Muscle layer of colon (tissue), 2 donors: Measurements from ENCODE around the gene ING5.
A peak's percentile ranks its signal among the peaks of the same experiment; 100 is the strongest.

Experiments
- H3K27ac ChIP-seq: one replicate; pipeline ENCODE4 v1.7.0; 2013; ENCODE audit warnings: low read depth, mild to moderate bottlenecking, low read length, moderate library complexity
- H3K27me3 ChIP-seq, 2 donors: one replicate each; pipeline ENCODE4 v1.7.0; 2013; ENCODE audit warnings: low read length in 2 of 2, mild to moderate bottlenecking in 2 of 2; ENCODE audit not compliant: insufficient read depth in 2 of 2, control insufficient read depth in 1 of 2
- H3K36me3 ChIP-seq: one replicate; pipeline ENCODE4 v1.7.0; 2013; ENCODE audit warnings: mild to moderate bottlenecking, low read length; ENCODE audit not compliant: insufficient read depth
- H3K4me1 ChIP-seq: one replicate; pipeline ENCODE4 v1.7.0; 2013; ENCODE audit warnings: mild to moderate bottlenecking, low read length; ENCODE audit not compliant: insufficient read depth
- H3K4me3 ChIP-seq, 2 donors: one replicate each; pipeline ENCODE4 v1.7.0; 2013; ENCODE audit warnings: low read length in 2 of 2, low read depth in 1 of 2, mild to moderate bottlenecking in 1 of 2, moderate library complexity in 1 of 2
- H3K9ac ChIP-seq: one replicate; pipeline ENCODE4 v1.7.0; 2013; ENCODE audit warnings: low read length
- H3K9me3 ChIP-seq: one replicate; pipeline ENCODE4 v1.7.0; 2013; ENCODE audit warnings: mild to moderate bottlenecking, low read length
- donor health status: abdominal sarcoma.
- donor health status: Adenocarcinoma of cecum.

ING5 gene

DNA sequence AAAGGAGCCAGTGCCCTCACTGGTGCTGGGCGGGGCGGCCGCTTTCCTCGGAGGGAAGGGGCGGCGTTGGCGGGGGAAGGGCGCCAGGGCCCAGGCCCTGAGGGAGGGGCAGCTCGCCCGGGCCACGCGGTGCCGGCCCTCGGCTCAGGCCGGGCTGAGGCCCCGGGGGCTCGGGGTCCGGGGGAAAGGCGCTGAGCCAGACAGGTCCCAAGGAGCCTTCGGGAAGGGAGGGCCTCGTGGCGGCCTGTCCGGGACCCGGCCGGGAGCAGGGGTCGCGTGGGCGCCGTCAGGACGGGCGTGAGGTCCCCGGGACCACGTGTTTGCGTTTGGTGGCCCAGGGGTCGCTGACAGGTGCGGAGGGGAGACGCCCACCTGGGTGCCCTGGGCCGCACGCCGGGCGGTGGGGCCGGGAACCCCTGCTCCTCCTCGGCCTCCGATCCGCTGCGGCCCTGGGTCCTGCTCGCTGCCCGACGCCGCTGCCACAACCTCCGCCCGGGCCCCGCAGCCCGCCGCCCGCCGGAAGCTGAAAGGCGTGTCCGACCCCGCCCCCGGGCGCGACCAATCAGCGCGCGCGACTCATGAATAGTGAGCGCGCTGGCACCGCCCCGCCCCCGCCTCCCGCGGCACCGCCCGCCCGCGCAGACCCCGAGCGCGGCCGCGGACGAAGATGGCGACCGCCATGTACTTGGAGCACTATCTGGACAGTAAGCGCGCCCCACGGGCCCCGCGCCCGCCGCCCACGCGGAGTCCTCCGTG, at the start of gene ING5:
Gene ING5, plus strand, starts transcription at position 641 of the 756 bp plus-strand sequence. Its CDS starts 27 bp downstream, at position 668.
- peak within 1 kb of the TSS; percentile 68 for H3K27ac ChIP-seq
- no peaks in the 10 kb centered on the region for H3K27me3 ChIP-seq
- peaks cover 8% of the 10 kb centered on the region for H3K4me1 ChIP-seq
- peak within 1 kb of the TSS; percentile 64 to 89 for H3K4me3 ChIP-seq
- peak within 1 kb of the TSS; percentile 29 for H3K9ac ChIP-seq
- H3K36me3 ChIP-seq: peaks cover 7% of the 10 kb centered on the region
- H3K9me3 ChIP-seq: no peaks in the 10 kb centered on the region

DNA sequence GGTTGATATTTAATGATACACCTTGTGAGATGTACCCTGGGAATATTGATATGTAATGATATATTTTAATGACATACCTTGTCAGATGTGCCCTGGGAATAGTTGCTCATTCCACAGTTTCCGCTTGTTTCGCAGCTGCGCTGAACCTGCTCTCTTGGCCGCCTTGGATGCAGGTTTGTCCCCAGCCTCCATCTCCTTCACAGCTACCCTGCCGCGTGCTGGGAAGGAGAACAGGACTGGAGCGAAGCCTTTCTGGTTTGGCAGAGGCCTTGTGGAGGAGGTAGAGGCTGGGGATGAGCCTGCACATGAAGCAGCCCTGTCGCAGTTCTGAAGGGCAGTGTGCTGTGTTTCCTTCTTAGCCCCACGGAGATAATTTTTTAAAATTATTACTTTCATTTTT, 49.7 kb upstream of the ING5 start:
- Histone ChIP-seq H3K27me3 (no peaks in the 10 kb centered on the region), H3K9me3 (no peaks in the 10 kb centered on the region), H3K27ac (no peak overlapping the region), H3K4me1 (peaks cover 10% of the 10 kb centered on the region), H3K4me3 (no peak overlapping the region), H3K36me3 (peaks cover 36% of the 10 kb centered on the region), H3K9ac (no peak overlapping the region)

DNA sequence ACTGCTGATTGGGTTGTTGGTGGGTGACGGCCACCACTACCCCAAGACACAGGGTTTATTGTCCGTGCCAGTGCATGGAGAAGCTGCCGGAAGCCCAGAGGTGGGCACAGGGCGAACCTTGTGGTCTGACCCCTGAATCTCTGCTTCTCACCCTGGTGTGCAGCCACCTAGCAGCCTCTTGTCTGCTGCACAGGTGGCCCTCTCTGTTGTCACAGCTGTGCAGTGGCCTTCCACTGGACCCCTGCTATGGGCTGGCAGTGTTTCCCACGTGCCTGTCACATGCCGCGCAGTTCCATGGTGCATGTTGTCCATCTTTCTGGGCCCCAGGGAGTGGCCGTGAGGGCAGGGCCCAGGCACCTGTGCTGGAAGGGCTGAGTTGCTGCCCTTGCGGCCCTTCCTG, 49.1 kb upstream of the ING5 start:
- Histone ChIP-seq H3K9me3 (no peaks in the 10 kb centered on the region), H3K27me3 (no peaks in the 10 kb centered on the region), H3K27ac (no peak overlapping the region), H3K9ac (no peak overlapping the region), H3K36me3 (peaks cover 38% of the 10 kb centered on the region), H3K4me3 (no peak overlapping the region), H3K4me1 (peaks cover 5% of the 10 kb centered on the region)

DNA sequence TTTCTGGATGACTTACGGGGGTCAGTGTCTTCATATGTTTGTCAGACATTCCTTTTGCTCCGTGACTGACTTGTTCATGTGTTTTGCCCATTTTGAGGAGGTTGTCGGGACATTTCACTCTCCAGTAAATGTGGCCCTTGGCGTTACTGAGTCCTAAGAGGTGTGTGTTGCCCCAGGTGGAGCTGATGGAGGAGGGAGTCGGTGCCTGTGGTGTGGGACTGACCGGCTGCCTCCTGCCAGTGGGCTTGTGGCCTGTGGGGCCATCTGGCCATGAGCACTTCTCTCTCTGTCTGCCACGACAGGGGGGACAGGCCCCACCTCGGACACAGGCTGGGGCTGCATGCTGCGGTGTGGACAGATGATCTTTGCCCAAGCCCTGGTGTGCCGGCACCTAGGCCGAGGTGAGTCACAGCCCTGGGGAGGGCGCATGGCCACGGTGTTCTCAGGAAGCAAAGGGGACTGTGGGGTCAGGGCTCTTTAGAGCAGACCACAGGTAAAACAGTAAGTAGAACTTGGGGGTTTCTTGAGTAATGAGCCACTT, 48.6 kb upstream of the ING5 start:
- Histone ChIP-seq H3K9ac (no peak overlapping the region), H3K27ac (no peak overlapping the region), H3K4me3 (no peak overlapping the region), H3K4me1 (peaks cover 5% of the 10 kb centered on the region), H3K36me3 (peaks cover 42% of the 10 kb centered on the region), H3K9me3 (no peaks in the 10 kb centered on the region), H3K27me3 (no peaks in the 10 kb centered on the region)

DNA sequence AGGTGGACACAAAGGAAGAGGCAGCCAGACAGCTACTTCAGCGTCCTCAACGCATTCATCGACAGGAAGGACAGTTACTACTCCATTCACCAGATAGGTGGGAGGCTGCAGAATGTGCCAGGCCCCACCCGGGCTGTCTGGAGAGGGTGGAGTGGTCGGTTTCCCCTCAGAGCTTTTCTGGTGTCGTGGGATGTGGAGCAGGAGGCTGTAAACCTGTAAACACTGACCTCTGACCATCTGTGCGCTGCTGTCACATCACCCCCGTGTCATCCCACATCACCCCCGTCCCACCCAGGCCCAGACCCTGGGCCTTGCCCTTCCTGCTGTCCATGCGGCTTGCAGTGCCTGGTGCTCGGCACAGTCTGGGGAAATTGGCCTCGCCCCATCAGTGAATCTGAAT, 47.3 kb upstream of the ING5 start:
- Histone ChIP-seq H3K9ac (no peak overlapping the region), H3K27me3 (no peaks in the 10 kb centered on the region), H3K9me3 (no peaks in the 10 kb centered on the region), H3K27ac (no peak overlapping the region), H3K4me1 (no peaks in the 10 kb centered on the region), H3K4me3 (no peak overlapping the region), H3K36me3 (peaks cover 51% of the 10 kb centered on the region)

DNA sequence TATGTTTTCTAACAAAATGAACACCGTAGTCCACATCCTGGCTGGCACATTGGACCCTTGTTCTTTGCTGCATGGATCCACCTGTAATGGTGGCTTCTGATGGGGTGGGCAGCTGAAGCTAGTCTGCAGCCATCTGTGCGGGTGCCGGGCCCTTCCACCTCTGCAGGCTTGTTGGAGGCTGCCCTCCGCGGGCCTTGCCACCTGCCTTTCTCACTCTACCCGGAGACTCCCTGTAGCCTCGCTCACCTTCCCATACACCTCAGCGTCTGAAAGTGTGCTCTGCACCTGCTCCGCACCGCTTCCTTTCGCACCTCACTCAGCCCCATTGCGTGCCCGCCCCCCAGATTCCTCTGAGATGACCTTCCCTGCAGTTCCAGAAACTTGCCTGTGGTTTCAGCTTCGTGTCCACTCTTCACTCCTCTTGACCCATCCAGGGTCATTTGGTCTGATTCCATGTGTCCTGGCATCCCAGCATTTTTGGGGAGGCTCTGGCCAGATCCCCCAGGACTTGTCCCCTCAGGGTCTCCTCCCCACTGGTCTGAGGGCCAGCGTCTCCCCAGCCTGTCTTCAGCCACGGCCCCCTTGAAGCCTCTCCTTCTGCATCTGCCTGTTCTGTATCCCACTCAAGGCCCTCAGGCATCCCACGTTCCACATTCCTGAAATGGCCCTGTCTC, 46.2 kb upstream of the ING5 start:
- Histone ChIP-seq H3K36me3 (peaks cover 58% of the 10 kb centered on the region), H3K9me3 (no peaks in the 10 kb centered on the region), H3K4me1 (no peaks in the 10 kb centered on the region), H3K9ac (no peak overlapping the region), H3K27me3 (no peaks in the 10 kb centered on the region), H3K27ac (no peak overlapping the region), H3K4me3 (no peak overlapping the region)

DNA sequence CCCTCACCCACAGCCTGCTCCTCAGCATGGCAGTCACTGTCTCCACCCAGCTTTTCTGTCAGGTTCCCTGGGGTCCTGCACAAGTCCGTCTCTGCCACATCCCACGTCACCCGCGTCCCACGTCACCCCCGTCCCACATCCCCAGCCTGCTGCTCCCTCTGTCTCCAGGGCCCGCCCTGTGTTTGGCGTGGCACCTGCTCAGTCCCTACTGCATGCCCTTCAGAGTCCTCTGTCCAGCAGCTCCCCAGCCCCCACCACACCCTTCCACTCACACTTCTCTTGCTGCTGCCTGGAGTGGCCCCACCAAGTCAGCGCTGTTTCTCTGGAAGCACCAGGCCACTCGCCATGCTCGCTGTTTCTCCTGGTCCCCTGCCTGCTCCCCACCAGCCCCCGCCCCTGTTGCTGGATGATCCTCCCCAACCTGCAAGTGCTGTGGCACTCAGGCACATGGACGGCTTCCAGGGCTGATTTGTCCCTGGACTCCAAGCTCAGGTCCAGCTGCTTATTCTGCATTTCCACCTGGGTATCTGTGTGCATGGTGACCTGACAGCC, 45.6 kb upstream of the ING5 start:
- H3K36me3 ChIP-seq: peaks cover 64% of the 10 kb centered on the region
- no peak overlapping the region for H3K9ac ChIP-seq
- no peaks in the 10 kb centered on the region for H3K4me1 ChIP-seq
- H3K9me3 ChIP-seq: no peaks in the 10 kb centered on the region
- no peaks in the 10 kb centered on the region for H3K27me3 ChIP-seq
- H3K4me3 ChIP-seq: no peak overlapping the region
- H3K27ac ChIP-seq: no peak overlapping the region

DNA sequence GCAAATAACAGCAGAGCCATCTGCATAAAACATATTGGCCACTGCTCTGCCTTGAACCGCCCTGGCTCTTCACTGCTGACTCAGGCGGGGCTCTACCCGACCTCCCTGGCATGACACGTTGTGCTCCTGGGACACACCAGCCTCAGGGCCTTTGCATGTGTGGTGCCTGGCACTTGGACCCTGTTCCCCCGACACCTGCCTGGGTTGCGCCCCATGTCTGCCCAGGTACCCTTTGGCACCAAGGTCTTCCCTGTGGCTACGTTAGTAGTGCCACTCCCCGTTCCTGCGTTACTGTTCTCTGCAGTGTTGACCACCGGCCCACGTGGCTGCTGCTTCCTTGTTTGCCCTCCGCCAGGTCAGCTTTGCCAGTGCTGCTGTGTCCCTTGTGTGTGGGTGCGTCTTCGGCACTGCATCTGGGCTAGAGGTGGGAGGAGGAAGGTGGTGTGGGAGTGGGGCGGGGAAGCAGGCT, 44.0 kb upstream of the ING5 start:
- Histone ChIP-seq H3K4me1 (no peaks in the 10 kb centered on the region), H3K27me3 (no peaks in the 10 kb centered on the region), H3K36me3 (peaks cover 70% of the 10 kb centered on the region), H3K27ac (no peak overlapping the region), H3K9me3 (no peaks in the 10 kb centered on the region), H3K9ac (no peak overlapping the region), H3K4me3 (no peak overlapping the region)

DNA sequence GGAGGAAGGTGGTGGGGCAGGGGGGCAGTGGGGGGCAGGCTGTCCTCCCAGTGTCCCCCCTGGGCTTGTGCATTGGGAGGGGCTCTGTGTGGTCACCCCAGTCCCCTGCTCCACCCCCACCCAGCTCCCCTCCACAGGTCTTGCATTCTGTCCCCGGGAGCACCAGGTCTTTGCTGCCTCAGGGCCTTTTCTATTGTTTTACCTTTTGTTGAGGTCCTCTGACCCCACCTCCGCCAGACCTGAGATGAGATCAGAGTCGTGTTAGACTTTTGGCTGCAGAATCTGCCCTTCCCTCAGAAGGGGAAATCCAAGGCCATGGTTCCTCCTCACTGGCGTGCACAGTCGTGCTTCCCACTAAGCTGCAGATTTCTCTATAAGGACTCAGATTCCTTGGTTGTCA, 43.5 kb upstream of the ING5 start:
- Histone ChIP-seq H3K27ac (no peak overlapping the region), H3K9ac (no peak overlapping the region), H3K27me3 (no peaks in the 10 kb centered on the region), H3K36me3 (peaks cover 66% of the 10 kb centered on the region), H3K9me3 (no peaks in the 10 kb centered on the region), H3K4me1 (no peaks in the 10 kb centered on the region), H3K4me3 (no peak overlapping the region)

DNA sequence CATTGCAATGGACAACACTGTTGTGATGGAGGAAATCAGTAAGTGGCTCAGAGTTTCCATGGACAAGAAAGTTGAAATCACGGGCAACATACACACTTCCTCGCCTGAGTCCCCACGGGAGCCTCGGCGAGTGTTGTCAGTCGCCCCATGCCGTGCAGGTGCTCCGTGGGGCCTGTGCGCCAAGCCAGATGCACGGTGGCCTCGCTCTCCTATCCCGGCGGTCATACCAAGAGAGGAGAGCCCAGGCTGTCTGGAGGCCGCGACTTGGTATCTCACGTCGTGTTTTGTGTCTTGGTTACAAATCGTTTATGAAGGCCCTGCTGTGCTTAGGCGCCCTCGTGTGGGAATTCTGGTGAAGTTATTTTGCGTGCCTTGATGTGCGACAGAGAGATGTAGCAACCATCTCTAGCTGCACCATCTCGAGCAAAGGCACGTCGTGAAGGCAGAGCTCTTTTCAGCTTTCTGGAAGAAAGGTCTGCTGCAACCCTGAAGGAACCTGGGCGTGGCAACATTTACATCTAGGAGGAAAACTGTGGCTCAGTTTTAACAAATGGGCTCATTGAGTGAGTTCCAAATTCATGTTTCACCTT, 42.6 kb upstream of the ING5 start:
- H3K36me3 ChIP-seq: peaks cover 63% of the 10 kb centered on the region
- H3K9me3 ChIP-seq: no peaks in the 10 kb centered on the region
- H3K4me3 ChIP-seq: no peak overlapping the region
- H3K4me1 ChIP-seq: no peaks in the 10 kb centered on the region
- H3K27me3 ChIP-seq: no peaks in the 10 kb centered on the region
- no peak overlapping the region for H3K9ac ChIP-seq
- H3K27ac ChIP-seq: peak overlapping the region; percentile 38

DNA sequence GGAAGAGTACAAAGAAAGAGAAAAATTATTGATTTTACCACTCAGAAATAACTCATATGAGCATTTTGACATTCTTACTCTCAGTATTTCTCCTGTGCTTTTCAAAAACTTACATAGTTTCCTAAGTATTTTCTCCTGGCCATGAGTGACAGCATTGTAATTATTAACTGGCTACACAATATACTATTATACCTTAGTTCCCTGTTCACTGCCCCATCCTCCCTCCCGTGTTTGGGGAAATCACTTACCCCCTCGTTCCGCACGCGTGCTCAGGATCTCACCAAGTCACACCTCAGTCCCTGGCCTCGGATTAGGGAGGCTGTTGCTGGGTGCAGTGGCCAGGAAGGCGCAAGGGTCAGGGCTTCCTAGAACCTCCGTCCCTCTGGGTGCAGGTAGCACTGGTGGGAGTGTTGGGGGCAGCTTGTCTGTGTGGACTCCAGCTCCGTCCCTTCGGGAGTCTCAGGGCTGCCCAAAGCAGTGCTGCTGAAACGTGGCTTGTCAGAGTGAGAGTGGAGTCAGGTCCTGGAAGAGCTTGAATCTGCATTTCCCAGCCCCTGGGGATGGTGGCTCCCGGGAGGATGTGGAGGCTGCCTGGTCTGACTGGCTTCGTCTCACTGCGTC, 41.1 kb upstream of the ING5 start:
- Histone ChIP-seq H3K4me3 (no peak overlapping the region), H3K36me3 (peaks cover 52% of the 10 kb centered on the region), H3K4me1 (no peaks in the 10 kb centered on the region), H3K27me3 (no peaks in the 10 kb centered on the region), H3K9ac (no peak overlapping the region), H3K9me3 (no peaks in the 10 kb centered on the region), H3K27ac (no peak overlapping the region)
